ENCODE results near the gene GNS. TPM values are rescaled to one million over a fixed set of nuclear protein-coding genes. Genes with fewer than 3 reads are reported as not detected.
A peak's percentile ranks its signal among the peaks of the same experiment; 100 is the strongest.

Gene GNS
- total RNA-seq, 2 experiments from 2014 or later = 8.7 to 10.0 TPM

DNA sequence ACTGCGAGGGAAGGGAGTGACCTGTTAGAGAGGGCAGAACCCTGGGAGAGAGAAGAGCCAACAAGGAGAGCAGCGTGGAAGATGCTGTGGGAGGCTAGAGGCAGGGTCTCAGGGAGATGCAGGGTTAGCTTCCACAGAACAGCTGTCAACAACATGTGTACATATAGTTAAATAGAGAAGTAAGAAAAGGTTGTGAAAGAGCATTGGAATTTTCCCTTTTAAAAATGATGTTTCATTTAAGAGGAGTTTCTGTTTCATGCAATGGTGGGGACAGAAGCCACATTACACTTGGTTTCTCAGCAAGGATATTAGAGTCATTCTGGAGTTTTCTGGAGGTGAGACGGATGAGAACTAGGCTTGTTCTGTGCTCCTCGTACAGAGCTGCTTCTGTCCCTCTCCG is 41.4 kb upstream of the GNS start:
- DNase-seq = peak in 2 of 14 experiments; percentile 16 to 28

DNA sequence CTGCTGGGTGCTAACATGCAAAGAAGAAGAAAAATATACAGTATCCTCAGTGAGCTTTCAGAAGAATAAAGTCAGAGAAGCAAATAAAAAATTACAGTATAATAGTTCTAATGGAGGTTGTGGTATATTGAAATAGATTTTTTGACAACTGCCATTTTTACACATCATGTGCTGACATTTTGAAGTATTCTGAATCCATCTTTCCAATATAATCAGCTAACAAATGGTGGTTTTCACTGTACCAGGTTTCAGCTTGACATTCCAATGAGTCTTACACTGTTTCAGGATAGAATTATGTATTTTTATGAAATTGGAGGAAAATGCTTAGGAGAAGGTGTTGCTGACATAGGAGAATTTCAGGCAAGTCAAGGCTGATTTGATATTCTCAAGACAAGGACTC is 39.0 kb upstream of the GNS start:
- intact Hi-C loops (cut with DNase I, micrococcal nuclease) = no loop called here
- no peak for TF ChIP-seq CTCF (IDR thresholded peaks at IDR 0.05)
- Mint-ChIP-seq H3K4me1 (ENCODE audit: low read depth) (no peaks in the 10 kb centered on the region), H3K4me3 (no peak overlapping the region), H3K27ac (no peak overlapping the region), H3K36me3 (ENCODE audit: low read depth) (no peaks in the 10 kb centered on the region), H3K9me3 (no peaks in the 10 kb centered on the region), H3K27me3 (peaks cover 28% of the 10 kb centered on the region)
- Histone ChIP-seq H3K4me1 (ENCODE audit: insufficient read depth, low read length) (peaks cover 3% of the 10 kb centered on the region), H3K4me3 (ENCODE audit: low read length) (no peak overlapping the region), H3K27me3 (ENCODE audit: control insufficient read depth in 1 of 2, insufficient read depth in 2 of 2, low read length in 2 of 2) (peaks cover 3 to 8% of the 10 kb centered on the region in 2 experiments), H3K27ac (ENCODE audit: low read depth in 1 of 2, low read length in 2 of 2) (no peak overlapping the region), H3K36me3 (ENCODE audit: insufficient read depth, low read length) (no peaks in the 10 kb centered on the region), H3K9me3 (ENCODE audit: control insufficient read depth in 1 of 2, insufficient read depth in 1 of 2, low read length in 2 of 2) (no peaks in the 10 kb centered on the region)
- no peak for ATAC-seq (ENCODE audit: poor library complexity)
- no peak for DNase-seq
- CTCF ChIA-PET = no interaction called here
- POLR2A ChIA-PET = no interaction called here

More for the DNA sequence above, 41.4 kb upstream of the GNS start:
- H3K36me3 ChIP-seq (ENCODE audit: insufficient read depth, low read length) = no peaks in the 10 kb centered on the region
- H3K4me1 Mint-ChIP-seq (ENCODE audit: low read depth) = no peaks in the 10 kb centered on the region
- intact Hi-C loops (cut with DNase I, micrococcal nuclease) = loop anchor here (5.0 to 10.0 kb wide), 2 partner anchors 432 to 434 kb away; no protein-coding TSS in a partner anchor
- no peak overlapping the region for H3K27ac ChIP-seq (ENCODE audit: low read depth in 1 of 2, low read length in 2 of 2)
- TF ChIP-seq CTCF (IDR thresholded peaks at IDR 0.05) = no peak
- peaks cover 3% of the 10 kb centered on the region for H3K4me1 ChIP-seq (ENCODE audit: insufficient read depth, low read length)
- POLR2A ChIA-PET = no interaction called here
- H3K9me3 ChIP-seq (ENCODE audit: control insufficient read depth in 1 of 2, insufficient read depth in 1 of 2, low read length in 2 of 2) = no peaks in the 10 kb centered on the region
- no peak overlapping the region for H3K4me3 ChIP-seq (ENCODE audit: low read length)
- no peaks in the 10 kb centered on the region for H3K36me3 Mint-ChIP-seq (ENCODE audit: low read depth)
- CTCF ChIA-PET = no interaction called here
- no peak overlapping the region for H3K27ac Mint-ChIP-seq
- no peaks in the 10 kb centered on the region for H3K9me3 Mint-ChIP-seq
- H3K27me3 ChIP-seq (ENCODE audit: control insufficient read depth in 1 of 2, insufficient read depth in 2 of 2, low read length in 2 of 2) = peaks cover 9 to 12% of the 10 kb centered on the region in 2 experiments
- H3K27me3 Mint-ChIP-seq = peaks cover 37% of the 10 kb centered on the region
- no peak for ATAC-seq (ENCODE audit: poor library complexity)
- no peak overlapping the region for H3K4me3 Mint-ChIP-seq

- Mint-ChIP-seq H3K27me3 (peaks cover 22% of the 10 kb centered on the region), H3K4me1 (ENCODE audit: low read depth) (no peaks in the 10 kb centered on the region), H3K9me3 (no peaks in the 10 kb centered on the region), H3K27ac (no peak overlapping the region), H3K36me3 (ENCODE audit: low read depth) (no peaks in the 10 kb centered on the region), H3K4me3 (no peak overlapping the region)
- Histone ChIP-seq H3K36me3 (ENCODE audit: insufficient read depth, low read length) (no peaks in the 10 kb centered on the region), H3K4me3 (ENCODE audit: low read length) (no peak overlapping the region), H3K27me3 (ENCODE audit: control insufficient read depth in 1 of 2, insufficient read depth in 2 of 2, low read length in 2 of 2) (peaks cover 2 to 8% of the 10 kb centered on the region in 2 experiments), H3K9me3 (ENCODE audit: control insufficient read depth in 1 of 2, insufficient read depth in 1 of 2, low read length in 2 of 2) (no peaks in the 10 kb centered on the region), H3K4me1 (ENCODE audit: insufficient read depth, low read length) (peaks cover 2% of the 10 kb centered on the region), H3K27ac (ENCODE audit: low read depth in 1 of 2, low read length in 2 of 2) (no peak overlapping the region)
- no peak for TF ChIP-seq CTCF (IDR thresholded peaks at IDR 0.05)
- intact Hi-C loops (cut with DNase I, micrococcal nuclease) = no loop called here
- ChIA-PET POLR2A (no interaction called here), CTCF (interaction anchor here (0.7 to 1.7 kb wide), 2 partner anchors 9 to 26 kb away, joined by 4 to 7 read pairs; no protein-coding TSS in a partner anchor)
- ATAC-seq (ENCODE audit: poor library complexity) (no peak), DNase-seq (no peak)
Measured at GRCh38 chr12:64797156-64797555, 38.0 kb upstream of the GNS start.

Data from CD4-positive, alpha-beta T cell (primary cell).